Peyer's patch (tissue), 4 donors: ENCODE measurements around the gene LRP5. TPM values are rescaled to one million over a fixed set of nuclear protein-coding genes. Genes with fewer than 3 reads are reported as not detected.
A peak's percentile ranks its signal among the peaks of the same experiment; 100 is the strongest.
"Not testable (repeated sequence)": the region's sequence is repeated elsewhere in the genome, so short reads cannot be mapped to it uniquely, and the experiment has no call there.

Experiments used
- DNase-seq, 3 donors: peaks; one replicate each; pipeline ENCODE4 v3.0.0-alpha.2; 2017 to 2019
- H3K27ac ChIP-seq, 4 donors: fragments of 200-600 bp; sonication (generic); one replicate each; pipeline ENCODE4 v1.5.1; 2016 to 2019
- H3K27me3 ChIP-seq, 2 donors: fragments of 200-600 bp; sonication (generic); one replicate each; pipeline ENCODE4 v1.5.1; 2019
- H3K36me3 ChIP-seq, 3 donors: fragments of 200-600 bp; sonication (generic); one replicate each; pipeline ENCODE4 v1.5.1; 2016 to 2019
- H3K4me1 ChIP-seq, 4 donors: fragments of 200-600 bp; sonication (generic); one replicate each; pipeline ENCODE4 v1.5.1; 2016 to 2019
- H3K4me3 ChIP-seq, 4 donors: fragments of 200-600 bp; sonication (generic); 1 replicate in 3 of 4; 2 replicates in 1 of 4; pipeline ENCODE4 v1.5.1; 2016 to 2019; ENCODE audit warnings: mild to moderate bottlenecking in 1 of 4
- H3K9me3 ChIP-seq, 4 donors: fragments of 200-600 bp; sonication (generic); one replicate each; pipeline ENCODE4 v1.5.1; 2016 to 2019; ENCODE audit warnings: mild to moderate bottlenecking in 1 of 4
- CTCF ChIP-seq, 6 experiments: fragments of 450-650 bp in 4 of 6; fragments of 200-600 bp in 2 of 6; sonication (generic) in 1 of 6; IDR thresholded peaks; one replicate each; pipeline ENCODE4 v1.5.1; 2017 to 2019; ENCODE audit warnings: antibody characterized with exemption in 6 of 6, mild to moderate bottlenecking in 3 of 6, moderate library complexity in 1 of 6
- POLR2A ChIP-seq, 2 donors: fragments of 450-650 bp; IDR thresholded peaks; one replicate each; pipeline ENCODE4 v1.5.1; 2017; ENCODE audit warnings: antibody characterized with exemption in 2 of 2, mild to moderate bottlenecking in 2 of 2, moderate library complexity in 2 of 2
- total RNA-seq, 4 donors: library from RNA; depleted of rRNA; stranded (reverse); fragments of >200 nt; gene quantifications; one replicate each; pipeline ENCODE4 v1.1.0, GENCODE V29; 2016

Gene LRP5
- total RNA-seq, 4 donors from 2014 or later = 149 to 196 (median 168) TPM

DNA sequence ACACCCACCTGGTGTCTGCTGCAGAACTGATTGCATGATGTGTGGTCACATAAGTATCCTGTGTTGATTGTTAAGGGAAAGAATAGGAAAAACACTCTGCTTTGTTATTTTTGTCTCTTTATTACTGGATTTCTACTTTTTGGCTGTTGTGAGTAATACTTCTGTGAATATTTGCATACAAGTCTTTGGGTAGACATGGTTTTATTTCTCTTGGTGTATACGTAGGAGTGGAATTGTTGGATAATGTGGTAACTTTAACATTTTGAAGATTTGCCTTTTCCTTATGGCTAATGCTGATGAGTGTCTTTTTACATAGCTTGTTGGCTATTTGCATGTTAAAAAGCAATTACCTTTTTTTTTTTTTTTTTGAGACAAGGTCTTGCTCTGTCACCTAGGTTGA lies 161.3 kb downstream of the LRP5 start:
- Histone ChIP-seq H3K9me3 (no peaks in the 10 kb centered on the region), H3K27me3 (no peaks in the 10 kb centered on the region), H3K4me3 (no peak overlapping the region), H3K27ac (no peak overlapping the region), H3K36me3 (no peaks in the 10 kb centered on the region), H3K4me1 (peaks cover 0 to 58% (median 25%) of the 10 kb centered on the region in 4 donors)
- no peak for TF ChIP-seq POLR2A (IDR thresholded peaks at IDR 0.05)
- no peak for TF ChIP-seq CTCF (IDR thresholded peaks at IDR 0.05)
- no peak for DNase-seq

DNA sequence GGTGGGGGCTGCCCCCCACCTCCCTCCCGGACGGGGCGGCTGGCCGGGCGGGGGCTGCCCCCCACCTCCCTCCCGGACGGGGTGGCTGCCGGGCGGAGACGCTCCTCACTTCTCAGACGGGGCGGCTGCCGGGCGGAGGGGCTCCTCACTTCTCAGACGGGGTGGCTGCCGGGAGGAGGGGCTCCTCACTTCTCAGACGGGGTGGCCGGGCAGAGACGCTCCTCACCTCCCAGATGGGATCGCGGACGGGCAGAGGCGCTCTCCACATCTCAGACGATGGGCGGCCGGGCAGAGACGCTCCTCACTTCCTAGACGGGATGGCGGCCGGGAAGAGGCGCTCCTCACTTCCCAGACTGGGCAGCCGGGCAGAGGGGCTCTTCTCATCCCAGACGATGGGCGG lies 163.2 kb downstream of the LRP5 start:
- H3K9me3 ChIP-seq, H3K27me3 ChIP-seq, H3K4me3 ChIP-seq, DNase-seq, H3K36me3 ChIP-seq: not testable (repeated sequence)
- peaks cover 0 to 44% (median 16%) of the 10 kb centered on the region in 4 donors for H3K4me1 ChIP-seq
- H3K27ac ChIP-seq = peak overlapping the region in 1 of 4 donors; percentile 25

DNA sequence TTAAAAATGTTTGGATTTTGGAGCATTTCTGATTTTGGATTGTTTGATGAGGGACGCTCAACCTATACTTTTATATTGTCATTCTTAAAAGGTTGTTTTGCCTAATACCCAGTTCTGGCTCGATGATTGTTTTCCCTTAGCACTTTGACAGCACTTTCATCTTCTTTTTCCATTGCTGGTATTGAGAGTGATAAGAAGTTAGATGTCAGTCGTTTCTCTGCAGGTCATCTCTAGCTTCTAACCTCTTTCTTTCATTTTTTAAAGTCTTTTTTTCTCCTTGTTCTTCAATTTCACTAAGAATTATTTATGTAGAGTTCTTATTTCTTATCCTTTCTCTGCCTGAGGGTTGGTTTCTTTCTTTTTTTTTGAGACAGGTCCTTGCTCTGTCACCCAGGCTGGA lies 167.0 kb downstream of the LRP5 start:
- DNase-seq = no peak
- Histone ChIP-seq H3K4me3 (no peak overlapping the region), H3K36me3 (no peaks in the 10 kb centered on the region), H3K4me1 (peaks cover 0 to 12% (median 3%) of the 10 kb centered on the region in 4 donors), H3K9me3 (no peaks in the 10 kb centered on the region), H3K27ac (no peak overlapping the region), H3K27me3 (no peaks in the 10 kb centered on the region)
- no peak for TF ChIP-seq POLR2A (IDR thresholded peaks at IDR 0.05)
- TF ChIP-seq CTCF (IDR thresholded peaks at IDR 0.05) = no peak

GRCh38 chr11:68480193-68480592 lies 167.8 kb downstream of the LRP5 start:
- Histone ChIP-seq H3K27ac (no peak overlapping the region), H3K4me3 (no peak overlapping the region), H3K36me3 (no peaks in the 10 kb centered on the region), H3K4me1 (peaks cover 0 to 9% (median 3%) of the 10 kb centered on the region in 4 donors), H3K27me3 (no peaks in the 10 kb centered on the region), H3K9me3 (no peaks in the 10 kb centered on the region)
- TF ChIP-seq POLR2A (IDR thresholded peaks at IDR 0.05) = no peak
- TF ChIP-seq CTCF (IDR thresholded peaks at IDR 0.05) = no peak
- DNase-seq = no peak

- TF ChIP-seq POLR2A (IDR thresholded peaks at IDR 0.05) = no peak
- no peak for TF ChIP-seq CTCF (IDR thresholded peaks at IDR 0.05)
- Histone ChIP-seq H3K36me3 (no peaks in the 10 kb centered on the region), H3K9me3 (no peaks in the 10 kb centered on the region), H3K27me3 (no peaks in the 10 kb centered on the region), H3K4me3 (no peak overlapping the region), H3K27ac (no peak overlapping the region), H3K4me1 (peaks cover 0 to 9% (median 3%) of the 10 kb centered on the region in 4 donors)
- DNase-seq = no peak
Measured at GRCh38 chr11:68480852-68481510, 168.6 kb downstream of the LRP5 start.

- TF ChIP-seq POLR2A (IDR thresholded peaks at IDR 0.05) (no peak), CTCF (IDR thresholded peaks at IDR 0.05) (no peak)
- Histone ChIP-seq H3K4me3 (no peak overlapping the region), H3K27me3 (no peaks in the 10 kb centered on the region), H3K27ac (no peak overlapping the region), H3K4me1 (peaks cover 0 to 9% (median 3%) of the 10 kb centered on the region in 4 donors), H3K9me3 (no peaks in the 10 kb centered on the region), H3K36me3 (no peaks in the 10 kb centered on the region)
- DNase-seq = no peak
Measured at GRCh38 chr11:68481579-68482240, 169.3 kb downstream of the LRP5 start.
